ENCODE data around the gene USP25.
"Not testable (repeated sequence)": the region's sequence is repeated elsewhere in the genome, so short reads cannot be mapped to it uniquely, and the experiment has no call there.

USP25 gene

DNA sequence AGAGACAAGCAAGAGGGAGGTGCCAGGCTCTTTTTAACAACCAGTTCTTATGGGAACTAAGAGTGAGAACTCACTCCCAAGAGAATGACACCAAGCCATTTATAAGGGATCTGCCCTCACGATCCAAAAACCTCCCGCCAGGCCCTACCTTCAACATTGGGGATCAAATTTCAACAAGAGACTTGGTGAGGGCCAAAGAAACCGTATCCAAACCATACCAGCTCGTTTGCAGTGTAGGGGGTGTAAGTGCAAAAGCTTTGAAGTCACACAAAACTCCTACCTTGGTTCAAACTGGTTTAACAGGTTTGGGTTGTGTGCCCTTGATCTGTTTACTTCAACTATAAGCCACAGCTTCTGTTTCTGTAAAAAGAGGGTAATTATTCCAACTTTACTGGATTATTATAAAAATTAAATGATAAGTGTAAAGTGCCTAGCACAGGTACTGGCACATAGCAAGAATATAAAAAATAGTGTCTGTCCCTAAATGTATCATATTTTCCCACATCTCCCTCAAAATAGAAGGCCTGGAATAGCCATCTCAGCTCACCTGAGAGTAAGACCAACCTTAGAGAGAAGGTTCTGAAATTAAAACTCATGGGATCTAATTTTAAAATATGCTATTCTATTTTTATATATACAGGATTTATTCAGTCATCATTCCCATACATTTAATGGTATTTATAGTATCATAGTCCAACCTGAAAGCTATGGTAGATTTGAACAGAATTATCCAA, 7.0 kb upstream of the USP25 start:
- Mint-ChIP-seq H3K27me3 (peaks cover 0 to 4% of the 10 kb centered on the region in 2 donors), H3K36me3 (no peaks in the 10 kb centered on the region), H3K9me3 (peaks cover 0 to 4% of the 10 kb centered on the region in 2 donors), H3K4me1 (no peaks in the 10 kb centered on the region), H3K4me3 (no peak overlapping the region), H3K27ac (no peak overlapping the region)
- ATAC-seq (replicated peaks), result no peak
- DNase-seq, result no peak

DNA sequence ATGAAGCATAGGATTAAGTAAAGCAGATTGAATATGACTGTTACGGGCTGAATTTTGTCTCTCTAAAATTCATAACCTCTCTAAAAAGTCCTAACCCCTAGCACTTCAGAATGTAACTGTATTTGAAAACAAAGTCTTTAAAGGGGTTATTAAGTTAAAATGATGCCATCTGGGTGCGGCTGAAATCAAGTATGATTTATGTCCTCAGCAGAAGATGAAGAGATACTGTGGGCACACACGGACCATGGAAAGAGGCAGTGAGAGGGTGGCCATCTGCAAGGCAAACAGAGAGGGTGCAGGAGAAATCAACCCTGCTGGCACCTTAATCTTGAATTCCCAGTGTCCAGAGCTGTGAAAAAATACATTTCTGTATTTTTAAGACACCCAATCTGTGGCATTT, 3.8 kb upstream of the USP25 start:
- H3K4me1 Mint-ChIP-seq, result no peaks in the 10 kb centered on the region
- H3K36me3 Mint-ChIP-seq, result peaks cover 0 to 2% of the 10 kb centered on the region in 2 donors
- DNase-seq (no peak), ATAC-seq (replicated peaks) (no peak)
- H3K4me3 Mint-ChIP-seq, result no peak overlapping the region
- H3K27ac Mint-ChIP-seq, result no peak overlapping the region
- no peaks in the 10 kb centered on the region for H3K27me3 Mint-ChIP-seq
- peaks cover 0 to 4% of the 10 kb centered on the region in 2 donors for H3K9me3 Mint-ChIP-seq

DNA sequence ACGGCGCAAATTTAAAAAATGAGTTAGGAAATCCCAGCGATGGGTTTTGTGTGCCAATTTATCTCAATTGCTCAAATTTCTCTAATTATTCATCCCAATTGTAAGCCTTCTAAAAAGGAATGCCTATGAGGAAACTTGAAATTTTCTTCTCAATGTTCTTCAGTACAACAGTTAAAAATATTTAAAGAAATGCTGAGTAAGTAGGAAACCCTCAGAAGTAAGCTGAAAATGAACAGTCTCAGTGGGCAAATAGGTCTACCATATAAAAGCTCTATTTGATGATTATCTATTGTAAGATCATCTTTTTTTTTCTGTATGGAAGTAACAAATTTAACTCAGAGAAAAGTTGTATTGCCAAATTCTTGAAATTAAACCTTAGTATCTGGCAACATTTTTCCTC, 1.7 kb upstream of the USP25 start:
- H3K4me1 Mint-ChIP-seq, result peaks cover 0 to 3% of the 10 kb centered on the region in 2 donors

DNA sequence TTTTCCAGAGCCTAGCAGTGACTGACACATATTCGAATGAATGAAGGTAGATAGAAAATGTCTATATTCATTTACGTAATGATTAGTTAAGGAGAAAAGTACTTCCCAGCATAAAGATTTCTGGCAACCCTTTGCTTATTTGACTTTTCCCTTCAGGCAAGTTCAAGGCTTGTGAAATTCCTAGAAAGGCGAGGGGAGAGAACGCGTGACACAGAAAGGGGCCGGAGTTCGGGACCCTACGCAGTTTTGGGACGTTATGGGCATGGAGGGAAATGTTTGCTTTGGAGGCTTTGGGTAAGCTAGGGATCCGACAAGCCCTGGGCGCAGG, 472 bp upstream of the USP25 start:
- ATAC-seq (replicated peaks) (no peak), DNase-seq (no peak)
- Mint-ChIP-seq H3K4me3 (peak overlapping the region; percentile 75 to 80), H3K36me3 (peaks cover 0 to 2% of the 10 kb centered on the region in 2 donors), H3K4me1 (peaks cover 9% of the 10 kb centered on the region in 2 donors), H3K9me3 (no peaks in the 10 kb centered on the region), H3K27me3 (no peaks in the 10 kb centered on the region), H3K27ac (peak overlapping the region; percentile 42)

More for the DNA sequence above, 1.7 kb upstream of the USP25 start:
- no peaks in the 10 kb centered on the region for H3K9me3 Mint-ChIP-seq
- no peak overlapping the region for H3K27ac Mint-ChIP-seq
- H3K4me3 Mint-ChIP-seq, result no peak overlapping the region
- ATAC-seq (replicated peaks), result no peak
- no peaks in the 10 kb centered on the region for H3K27me3 Mint-ChIP-seq
- DNase-seq, result no peak
- peaks cover 0 to 2% of the 10 kb centered on the region in 2 donors for H3K36me3 Mint-ChIP-seq

DNA sequence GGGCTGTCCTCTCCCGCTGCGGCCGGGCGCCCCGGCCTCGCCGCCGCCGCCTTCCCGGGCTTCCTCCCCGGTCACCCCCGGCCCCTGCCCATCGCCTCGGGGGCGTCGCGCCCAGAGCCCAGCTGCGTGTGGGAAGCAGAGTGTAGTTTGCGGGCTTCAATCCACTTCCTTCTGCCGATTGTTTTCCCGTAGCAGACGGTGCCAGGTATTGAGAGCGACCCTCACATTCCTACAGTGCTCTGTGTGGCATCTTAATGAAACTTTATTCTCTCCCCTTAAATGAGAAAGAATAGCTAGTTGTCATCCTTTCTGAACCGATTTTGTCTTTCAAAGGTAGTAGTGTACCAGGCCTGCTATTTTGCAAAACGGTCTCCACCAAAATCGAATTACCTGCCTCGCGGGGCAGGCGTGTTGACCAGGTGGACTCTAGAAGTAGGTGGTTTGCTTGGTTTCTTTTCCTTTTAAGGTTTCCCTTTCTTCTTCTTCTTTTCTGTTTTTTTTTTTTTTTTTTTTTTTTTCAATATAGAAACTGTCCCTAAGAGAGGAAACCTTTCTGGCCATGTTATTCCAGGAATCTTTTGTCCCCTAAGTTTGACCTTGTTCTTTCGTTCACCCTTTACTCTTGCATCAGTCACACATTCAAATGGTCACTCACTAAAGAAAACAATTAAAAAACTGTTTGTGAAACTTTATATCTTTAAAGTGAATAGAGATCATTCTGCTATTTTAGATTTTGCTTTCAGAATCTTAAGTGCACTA, 881 bp downstream of the USP25 start:
- peak overlapping the region; percentile 96 for H3K27ac Mint-ChIP-seq
- H3K4me3 Mint-ChIP-seq, result peak overlapping the region; percentile 89 to 95
- DNase-seq (no peak), ATAC-seq (replicated peaks) (peak in 1 of 2 donors; percentile 19)
- peaks cover 12 to 15% of the 10 kb centered on the region in 2 donors for H3K4me1 Mint-ChIP-seq
- H3K9me3 Mint-ChIP-seq, result no peaks in the 10 kb centered on the region
- H3K36me3 Mint-ChIP-seq, result peaks cover 0 to 2% of the 10 kb centered on the region in 2 donors
- no peaks in the 10 kb centered on the region for H3K27me3 Mint-ChIP-seq

DNA sequence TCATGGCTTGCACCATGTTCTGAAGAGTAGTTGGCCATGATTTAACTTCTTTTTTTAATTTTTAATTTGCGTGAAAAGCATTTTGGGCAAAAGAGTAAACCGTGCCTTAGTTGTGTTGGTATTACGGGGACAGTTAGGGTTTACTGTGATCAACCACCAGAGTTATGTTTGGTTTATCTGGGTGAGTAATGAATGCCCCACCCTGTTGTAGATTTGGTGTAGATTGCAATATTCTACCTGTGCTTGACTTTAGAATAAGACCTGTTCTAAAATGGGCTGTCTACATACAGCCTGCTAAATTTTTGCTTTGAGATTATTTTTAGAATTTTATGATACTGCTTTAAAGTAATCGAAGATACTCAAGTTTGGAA, 1.4 kb downstream of the USP25 start:
- H3K4me3 Mint-ChIP-seq, result peak overlapping the region; percentile 89 to 95
- H3K4me1 Mint-ChIP-seq, result peaks cover 16 to 20% of the 10 kb centered on the region in 2 donors
- H3K9me3 Mint-ChIP-seq, result no peaks in the 10 kb centered on the region
- ATAC-seq (replicated peaks) (no peak), DNase-seq (no peak)
- no peaks in the 10 kb centered on the region for H3K27me3 Mint-ChIP-seq
- H3K36me3 Mint-ChIP-seq, result peaks cover 2 to 4% of the 10 kb centered on the region in 2 donors
- H3K27ac Mint-ChIP-seq, result no peak overlapping the region

DNA sequence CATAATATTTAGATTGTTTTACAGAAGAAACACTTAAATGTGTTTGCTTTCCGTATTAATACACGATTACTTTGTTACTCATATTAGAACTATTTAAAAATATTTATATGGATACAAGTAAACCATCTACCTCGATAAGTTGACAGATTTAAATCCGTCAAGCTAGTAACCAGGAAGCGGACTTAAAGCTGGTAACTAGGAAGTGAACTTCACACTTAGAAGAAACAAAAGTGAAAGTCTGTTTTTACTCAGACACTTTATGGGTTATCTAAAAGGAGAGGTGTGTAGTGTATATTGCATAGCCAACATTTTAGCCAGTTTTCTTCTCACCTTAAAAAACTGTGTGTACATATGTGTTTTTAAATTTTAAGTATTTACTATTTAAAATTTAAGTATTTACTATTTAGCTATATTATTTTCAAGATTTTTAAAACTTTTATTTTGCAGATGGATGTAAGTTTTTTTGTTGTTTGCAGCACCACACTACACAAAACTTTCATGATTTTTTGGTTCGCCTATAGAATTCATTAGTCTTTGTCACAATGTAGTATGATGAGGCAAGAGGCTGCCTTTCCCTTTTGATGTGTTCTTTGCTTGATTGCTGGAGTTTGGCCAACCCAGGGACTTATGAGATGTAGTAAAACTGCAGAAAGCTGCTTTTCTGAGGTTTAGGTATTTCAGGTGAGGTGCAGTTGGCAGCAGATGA, 2.7 kb downstream of the USP25 start:
- DNase-seq, result no peak
- H3K27ac Mint-ChIP-seq, result peak overlapping the region; percentile 48
- peak overlapping the region; percentile 75 to 79 for H3K4me3 Mint-ChIP-seq
- peaks cover 2 to 11% of the 10 kb centered on the region in 2 donors for H3K36me3 Mint-ChIP-seq
- peak; percentile 37 to 49 for ATAC-seq (replicated peaks)
- peaks cover 19 to 25% of the 10 kb centered on the region in 2 donors for H3K4me1 Mint-ChIP-seq
- no peaks in the 10 kb centered on the region for H3K9me3 Mint-ChIP-seq
- H3K27me3 Mint-ChIP-seq, result no peaks in the 10 kb centered on the region

DNA sequence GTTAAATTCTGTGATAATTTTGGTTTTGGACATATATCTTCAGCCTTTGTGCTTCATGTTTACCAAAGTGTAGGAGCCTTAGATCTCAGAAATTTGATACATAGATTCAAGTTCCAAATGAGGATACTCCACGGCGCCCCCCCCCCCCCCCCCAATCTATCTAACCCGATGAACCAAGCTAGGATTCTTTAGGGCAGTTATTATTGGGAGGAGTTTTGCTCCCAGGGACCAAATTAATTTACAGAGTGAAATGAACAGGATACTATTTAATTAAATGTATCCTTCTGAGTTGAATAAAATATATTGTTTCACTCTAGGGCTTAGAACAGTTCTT, 3.2 kb downstream of the USP25 start:
- H3K4me3 Mint-ChIP-seq, result peak overlapping the region; percentile 75 to 79
- no peak for DNase-seq
- H3K27ac Mint-ChIP-seq, result no peak overlapping the region
- H3K4me1 Mint-ChIP-seq, result peaks cover 20 to 30% of the 10 kb centered on the region in 2 donors
- no peaks in the 10 kb centered on the region for H3K27me3 Mint-ChIP-seq
- no peaks in the 10 kb centered on the region for H3K9me3 Mint-ChIP-seq
- ATAC-seq (replicated peaks), result no peak
- H3K36me3 Mint-ChIP-seq, result peaks cover 2 to 17% of the 10 kb centered on the region in 2 donors

DNA sequence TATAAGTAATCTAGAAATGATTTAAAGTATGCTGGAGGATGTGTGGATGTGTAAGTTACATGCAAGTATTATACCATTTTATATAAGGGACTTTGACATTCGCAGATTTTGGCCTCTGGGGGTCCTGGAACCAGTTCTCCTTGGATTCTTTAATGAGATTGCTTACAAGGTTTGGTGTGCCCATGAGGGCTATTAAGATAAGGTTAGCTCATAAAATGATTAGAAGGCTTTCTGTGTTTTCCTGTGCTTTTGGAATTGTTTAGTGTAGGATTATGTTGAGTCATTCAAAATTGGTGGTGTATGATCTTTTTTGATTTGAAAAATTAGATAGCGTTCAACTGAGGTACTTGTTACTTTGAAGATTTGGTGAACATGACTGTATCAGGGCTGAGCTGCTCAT, 5.6 kb downstream of the USP25 start:
- Mint-ChIP-seq H3K9me3 (no peaks in the 10 kb centered on the region), H3K4me3 (peak overlapping the region in 1 of 2 donors; percentile 14), H3K27ac (no peak overlapping the region), H3K36me3 (peaks cover 4 to 19% of the 10 kb centered on the region in 2 donors), H3K4me1 (peaks cover 37 to 55% of the 10 kb centered on the region in 2 donors), H3K27me3 (no peaks in the 10 kb centered on the region)
- no peak for ATAC-seq (replicated peaks)
- DNase-seq, result no peak

DNA sequence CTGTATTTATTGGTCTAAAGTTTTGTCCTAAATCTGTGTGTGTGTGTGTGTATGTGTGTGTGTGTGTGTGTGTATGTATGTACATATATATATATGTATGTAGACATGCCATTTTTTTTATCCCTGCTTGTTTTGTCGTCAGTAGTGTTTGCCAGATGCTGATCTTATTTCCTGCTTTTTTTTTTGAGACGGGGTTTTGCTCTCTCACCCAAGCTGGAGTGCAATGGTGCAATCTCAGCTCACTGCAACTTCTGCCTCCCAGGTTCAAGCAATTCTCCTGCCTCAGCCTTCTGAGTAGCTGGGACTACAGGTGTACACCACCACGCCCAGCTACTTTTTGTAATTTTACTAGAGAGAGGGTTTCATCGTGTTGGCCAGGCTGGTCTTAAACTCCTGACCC, 6.1 kb downstream of the USP25 start:
- not testable (repeated sequence) for ATAC-seq (replicated peaks); H3K27me3 Mint-ChIP-seq; DNase-seq; H3K27ac Mint-ChIP-seq; H3K9me3 Mint-ChIP-seq
- peak overlapping the region; percentile 26 to 43 for H3K4me3 Mint-ChIP-seq
- peaks cover 2 to 19% of the 10 kb centered on the region in 2 donors for H3K36me3 Mint-ChIP-seq
- H3K4me1 Mint-ChIP-seq, result peaks cover 40 to 60% of the 10 kb centered on the region in 2 donors

DNA sequence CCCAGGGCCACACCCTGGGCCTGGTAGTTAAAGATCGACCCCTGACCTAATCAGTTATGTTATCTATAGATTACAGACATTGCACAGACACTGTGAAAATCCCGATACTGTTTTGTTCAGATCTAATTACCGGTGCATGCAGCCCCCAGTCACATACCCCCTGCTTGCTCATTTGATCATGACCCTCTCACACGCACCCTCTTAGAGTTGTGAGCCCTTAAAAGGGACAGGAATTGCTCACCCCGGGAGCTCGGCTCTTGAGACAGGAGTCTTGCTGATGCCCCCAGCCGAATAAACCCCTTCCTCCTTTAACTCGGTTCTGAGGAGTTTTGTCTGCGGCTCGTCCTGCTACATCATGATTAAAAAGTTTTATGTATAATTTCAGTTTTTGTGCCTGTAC, 9.0 kb downstream of the USP25 start:
- not testable (repeated sequence) for H3K27me3 Mint-ChIP-seq; H3K27ac Mint-ChIP-seq; ATAC-seq (replicated peaks); H3K9me3 Mint-ChIP-seq; DNase-seq
- Mint-ChIP-seq H3K4me1 (peaks cover 47 to 83% of the 10 kb centered on the region in 2 donors), H3K36me3 (peaks cover 7 to 35% of the 10 kb centered on the region in 2 donors), H3K4me3 (peak overlapping the region in 1 of 2 donors; percentile 55)

DNA sequence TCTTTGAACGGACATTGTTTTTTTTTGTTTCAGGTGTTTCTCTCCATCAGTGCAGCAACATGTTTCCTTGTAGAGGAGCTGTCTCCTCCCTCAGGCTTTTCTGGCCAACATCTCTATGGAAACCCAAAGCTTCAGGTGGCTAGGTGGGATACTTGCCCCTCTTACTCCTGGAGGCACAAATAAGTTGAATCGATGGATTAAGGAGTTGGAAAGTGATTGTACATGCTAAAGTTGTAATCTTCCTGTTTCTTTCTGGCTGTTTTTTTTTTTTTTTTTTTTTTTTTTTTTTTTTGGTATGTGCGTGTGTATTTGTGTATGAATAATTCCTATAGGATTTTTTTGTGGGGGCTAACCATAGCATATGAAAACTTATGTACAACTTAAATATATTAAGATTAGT, 10.6 kb downstream of the USP25 start:
- Mint-ChIP-seq H3K36me3 (peaks cover 13 to 41% of the 10 kb centered on the region in 2 donors), H3K27me3 (no peaks in the 10 kb centered on the region), H3K4me3 (no peak overlapping the region), H3K4me1 (peaks cover 45 to 83% of the 10 kb centered on the region in 2 donors), H3K9me3 (peaks cover 0 to 2% of the 10 kb centered on the region in 2 donors), H3K27ac (no peak overlapping the region)
- no peak for DNase-seq
- no peak for ATAC-seq (replicated peaks)

DNA sequence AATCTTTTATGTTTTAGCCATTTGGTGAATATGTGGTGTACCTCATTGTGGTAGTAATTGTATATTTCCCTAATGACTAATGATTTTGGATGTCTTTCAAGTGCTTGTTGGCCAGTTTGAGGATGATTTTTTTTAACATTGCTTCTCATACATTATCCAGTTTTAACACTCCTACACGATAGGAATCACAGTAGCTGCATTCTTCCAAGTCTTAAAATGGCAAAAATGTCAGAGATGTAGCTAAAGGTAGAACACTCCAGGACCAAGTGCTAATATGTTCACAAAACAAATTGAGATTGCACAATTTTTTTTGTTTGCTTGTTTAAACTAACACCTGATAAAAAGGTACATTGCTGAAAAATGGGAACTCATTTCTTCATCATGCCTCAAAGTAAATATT, 11.7 kb downstream of the USP25 start:
- Mint-ChIP-seq H3K27ac (no peak overlapping the region), H3K9me3 (peaks cover 2 to 4% of the 10 kb centered on the region in 2 donors), H3K27me3 (no peaks in the 10 kb centered on the region), H3K4me3 (no peak overlapping the region), H3K36me3 (peaks cover 17 to 43% of the 10 kb centered on the region in 2 donors), H3K4me1 (peaks cover 42 to 79% of the 10 kb centered on the region in 2 donors)
- ATAC-seq (replicated peaks) (no peak), DNase-seq (no peak)

DNA sequence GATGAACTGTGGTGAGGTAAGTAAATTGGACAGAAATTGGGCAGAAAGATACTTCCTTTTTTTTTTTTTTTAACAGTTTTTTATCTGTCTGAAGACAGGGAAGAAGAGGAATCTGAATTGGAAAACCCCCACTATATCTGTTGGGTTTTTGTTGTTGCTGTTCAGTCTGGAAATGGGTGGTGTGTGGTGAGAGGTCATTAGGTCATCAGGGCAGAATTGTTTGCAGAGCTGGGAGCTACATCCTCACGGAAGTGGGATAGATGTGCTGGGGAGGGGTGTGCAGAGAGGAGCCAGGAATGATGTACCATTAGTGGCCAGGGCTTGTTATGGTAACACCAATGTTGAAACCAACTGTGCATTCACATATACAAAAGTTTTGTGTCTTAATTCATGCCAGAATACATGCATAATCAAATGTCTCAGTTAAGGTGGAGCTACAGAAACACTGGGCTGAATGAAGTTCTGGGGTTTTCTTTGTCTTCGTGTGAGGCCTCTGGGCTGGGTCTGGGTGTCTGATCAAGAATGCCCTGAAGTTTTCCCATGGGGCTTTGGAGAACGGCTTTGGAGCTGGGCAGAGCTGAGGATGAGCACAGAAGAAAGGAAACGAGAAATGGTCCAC, 12.4 kb downstream of the USP25 start:
- DNase-seq (no peak), ATAC-seq (replicated peaks) (peak in 1 of 2 donors; percentile 34)
- no peaks in the 10 kb centered on the region for H3K27me3 Mint-ChIP-seq
- H3K4me3 Mint-ChIP-seq, result no peak overlapping the region
- H3K9me3 Mint-ChIP-seq, result peaks cover 2 to 4% of the 10 kb centered on the region in 2 donors
- H3K4me1 Mint-ChIP-seq, result peaks cover 42 to 78% of the 10 kb centered on the region in 2 donors
- H3K36me3 Mint-ChIP-seq, result peaks cover 17 to 39% of the 10 kb centered on the region in 2 donors
- H3K27ac Mint-ChIP-seq, result peak overlapping the region; percentile 61
